ENCODE data around the gene NFE2L2.
"Not testable (repeated sequence)": the region's sequence is repeated elsewhere in the genome, so short reads cannot be mapped to it uniquely, and the experiment has no call there.

The NFE2L2 gene

DNA sequence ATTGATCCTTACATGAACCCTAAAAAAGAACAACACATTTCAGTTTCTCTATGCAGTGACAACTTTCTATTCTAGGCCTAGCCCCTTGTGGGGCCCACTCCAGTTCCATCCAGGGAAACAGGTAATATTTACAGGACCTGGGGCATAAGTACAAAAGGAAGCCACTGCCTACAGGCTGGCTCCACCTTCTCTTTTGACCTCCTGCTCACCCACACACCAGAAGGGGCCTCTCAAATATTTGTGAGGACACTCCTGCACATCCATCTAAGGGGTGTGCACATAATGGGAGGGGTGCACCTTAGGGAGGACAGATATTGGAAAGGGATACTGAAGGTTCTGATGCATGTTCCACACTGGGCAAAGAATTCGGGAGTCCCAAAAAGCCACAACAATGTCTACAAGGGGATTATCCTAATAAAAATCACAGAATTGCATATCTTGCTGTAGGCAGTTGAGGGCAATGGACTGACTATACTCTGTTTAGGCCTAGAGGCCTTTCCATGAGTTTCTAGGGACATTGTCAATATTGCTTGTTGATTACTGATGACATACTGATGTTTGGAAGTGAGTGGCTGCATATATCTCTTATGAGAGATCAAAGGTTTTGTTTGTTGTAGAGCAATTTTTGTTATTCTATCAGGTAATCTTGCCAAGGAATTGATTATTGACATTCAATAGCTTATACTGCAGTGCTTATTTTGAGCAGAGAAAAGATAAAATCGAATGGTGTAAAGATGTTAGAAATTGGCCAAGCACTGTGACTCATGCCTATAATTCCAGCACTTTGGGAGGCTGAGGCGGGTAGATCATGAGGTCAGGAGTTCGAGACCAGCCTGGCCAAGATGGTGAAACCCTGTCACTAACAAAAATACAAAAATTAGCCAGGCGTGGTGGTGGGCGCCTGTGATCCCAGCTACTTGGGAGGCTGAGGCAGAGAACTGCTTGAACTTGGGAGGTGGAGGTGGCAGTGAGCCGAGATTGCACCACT is 75.8 kb downstream of the NFE2L2 start:
- DNase-seq: no peak

DNA sequence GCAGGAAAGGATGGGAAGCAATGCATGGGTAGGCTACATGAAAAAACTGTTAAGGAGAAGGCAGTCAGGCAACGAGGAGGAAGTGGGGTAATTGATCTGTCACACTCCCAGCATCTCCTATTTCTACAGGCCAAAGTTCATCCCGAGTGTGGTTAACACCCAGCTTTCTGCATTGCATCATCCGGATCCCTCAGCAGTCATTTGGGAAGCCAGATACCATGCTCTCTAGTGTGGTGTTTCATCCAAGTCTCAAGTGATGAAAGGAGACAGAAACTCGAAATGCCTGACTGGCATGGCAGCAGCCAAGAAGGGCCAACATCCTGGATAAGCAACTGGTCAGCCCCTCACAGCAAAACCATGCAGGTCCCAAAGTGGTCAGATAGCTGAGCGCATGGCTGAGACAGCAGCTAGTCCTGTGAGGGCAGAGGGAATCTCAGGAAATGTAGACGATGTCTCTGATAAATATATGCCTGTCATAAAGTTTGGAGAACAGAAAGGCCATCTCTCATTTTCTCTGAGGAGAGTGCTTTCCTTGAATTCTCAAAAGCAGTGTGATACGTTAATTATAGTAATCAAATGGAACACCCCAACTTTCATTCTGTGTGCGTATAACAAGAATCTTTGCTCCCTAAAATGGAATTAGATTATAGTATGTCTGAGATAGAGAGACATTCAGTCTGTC is 76.8 kb downstream of the NFE2L2 start:
- no peak for DNase-seq

DNA sequence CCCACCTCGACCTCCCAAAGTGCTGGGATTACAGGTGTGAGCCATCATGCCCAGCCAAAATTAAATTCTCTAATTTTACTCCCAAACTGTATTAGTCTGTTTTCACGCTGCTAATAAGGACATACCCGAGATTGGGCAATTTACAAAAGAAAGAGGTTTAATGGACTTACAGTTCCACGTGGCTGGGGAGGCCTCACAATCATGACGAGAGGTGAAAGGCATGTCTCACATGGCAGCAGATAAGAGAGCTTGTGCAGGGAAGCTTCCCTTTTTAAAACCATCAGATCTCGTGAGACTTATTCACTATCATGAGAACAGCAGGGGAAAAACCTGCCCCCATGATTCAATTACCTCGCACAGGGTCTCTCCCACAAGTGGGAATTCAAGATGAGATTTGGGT is 78.5 kb downstream of the NFE2L2 start:
- DNase-seq: not testable (repeated sequence)

DNA sequence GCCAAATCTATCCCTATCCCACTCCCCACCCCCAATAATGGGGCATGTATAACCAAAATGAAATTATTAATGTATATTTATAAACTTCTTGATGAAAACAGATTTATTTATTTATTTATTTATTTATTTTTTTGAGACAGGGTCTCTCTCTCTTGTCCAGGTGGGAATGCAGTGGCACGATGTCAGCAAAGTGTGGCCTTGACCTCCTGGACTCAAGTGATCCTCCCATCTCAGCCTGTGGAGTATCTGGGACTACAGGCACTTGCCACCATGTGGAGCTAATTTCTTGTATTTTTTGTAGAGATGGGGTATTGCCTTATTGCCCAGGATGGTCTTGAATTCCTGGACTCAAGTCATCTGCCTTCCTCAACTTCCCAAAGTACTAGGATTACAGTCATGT is 79.9 kb downstream of the NFE2L2 start:
- no peak for DNase-seq

DNA sequence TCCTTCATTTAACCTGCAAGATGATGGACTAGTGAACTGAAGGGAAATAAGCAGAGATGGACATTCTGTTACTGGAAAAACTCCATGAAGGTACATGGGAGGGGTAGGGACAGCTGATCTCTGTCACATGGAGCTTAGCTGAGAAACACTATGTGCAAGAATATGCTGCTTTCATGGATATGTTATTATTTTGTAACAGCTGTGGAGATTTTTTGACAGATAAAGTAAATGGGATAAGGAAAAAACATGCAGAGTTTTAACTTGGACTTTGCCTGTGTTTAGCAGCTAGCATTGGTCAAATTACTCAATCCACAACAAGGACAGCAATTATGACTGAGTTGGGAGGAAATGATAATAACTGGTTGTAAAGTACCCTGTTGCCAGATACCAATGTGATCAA is 80.7 kb downstream of the NFE2L2 start:
- no peak for DNase-seq
